Fibroblast of lung (primary cell): Measurements from ENCODE around the gene BAZ1B. TPM values are rescaled to one million over a fixed set of nuclear protein-coding genes. Genes with fewer than 3 reads are reported as not detected.

Source experiments
- DNase-seq, 2 donors: peaks; one replicate each; pipeline versions ENCODE4 v3.0.0 to v3.0.0-alpha.2; 2010; ENCODE audit warnings: low read depth in 2 of 2
- H2AFZ ChIP-seq: 2 replicates; pipeline ENCODE4 v1.5.1; 2012; ENCODE audit warnings: low read length, control low read depth, inconsistent platforms
- H3K27ac ChIP-seq: 2 replicates; pipeline ENCODE4 v1.5.1; 2011; ENCODE audit warnings: low read length, control low read depth; ENCODE audit not compliant: insufficient read depth
- H3K27me3 ChIP-seq: 2 replicates; pipeline ENCODE4 v1.5.1; 2011; ENCODE audit warnings: mild to moderate bottlenecking, low read length; ENCODE audit not compliant: control insufficient read depth, insufficient read depth
- H3K36me3 ChIP-seq: 2 replicates; pipeline ENCODE4 v1.5.1; 2011; ENCODE audit warnings: low read length; ENCODE audit not compliant: control insufficient read depth, insufficient read depth
- H3K4me1 ChIP-seq: 2 replicates; pipeline ENCODE4 v1.5.1; 2011; ENCODE audit warnings: low read length; ENCODE audit not compliant: control insufficient read depth, insufficient read depth; ENCODE audit errors: extremely low read depth
- H3K4me2 ChIP-seq: 2 replicates; pipeline ENCODE4 v1.5.1; 2011; ENCODE audit warnings: low read length, control low read depth; ENCODE audit not compliant: insufficient read depth; ENCODE audit errors: extremely low read depth
- H3K4me3 ChIP-seq, 4 experiments: fragments of 200-600 bp in 1 of 4; sonication (generic) in 1 of 4; replicated peaks in 1 of 4; 2 replicates each; pipeline ENCODE4 v1.5.1; 2011 to 2016; ENCODE audit warnings: low read length in 4 of 4, low read depth in 3 of 4, mild to moderate bottlenecking in 3 of 4, control low read depth in 2 of 4, inconsistent platforms in 1 of 4, mixed read lengths in 1 of 4; ENCODE audit not compliant: insufficient read depth in 1 of 4; ENCODE audit errors: control extremely low read depth in 1 of 4
- H3K79me2 ChIP-seq: 2 replicates; pipeline ENCODE4 v1.5.1; 2012; ENCODE audit warnings: mild to moderate bottlenecking, low read length, inconsistent platforms; ENCODE audit not compliant: control insufficient read depth, insufficient read depth
- H3K9ac ChIP-seq: 2 replicates; pipeline ENCODE4 v1.5.1; 2011; ENCODE audit warnings: mild to moderate bottlenecking, low read length, control low read depth; ENCODE audit not compliant: insufficient read depth
- H3K9me3 ChIP-seq: 2 replicates; pipeline ENCODE4 v1.5.1; 2012; ENCODE audit warnings: low read depth, low read length; ENCODE audit not compliant: control insufficient read depth, insufficient read depth
- H4K20me1 ChIP-seq: 2 replicates; pipeline ENCODE4 v1.5.1; 2011; ENCODE audit warnings: low read length; ENCODE audit not compliant: control insufficient read depth, insufficient read depth; ENCODE audit errors: extremely low read depth
- EZH2 ChIP-seq: IDR thresholded peaks from 2 replicates; pipeline ENCODE4 v1.5.1; 2012; ENCODE audit warnings: low read length, control low read depth, mild to moderate bottlenecking; ENCODE audit errors: missing control alignments
- polyA plus RNA-seq, 2 donors: library from polyadenylated mRNA; depleted of rRNA in 1 of 2; stranded (reverse) in 1 of 2; unstranded in 1 of 2; fragments of >200 nt; gene quantifications; 2 replicates each; pipeline ENCODE4 v1.2.1, GENCODE V29; 2011 to 2012; ENCODE audit warnings: missing spikeins in 1 of 2
- total RNA-seq: library from RNA; depleted of rRNA; stranded (reverse); fragments of >200 nt; gene quantifications from 2 replicates; pipeline ENCODE4 v1.2.1, GENCODE V29; 2014
- TF ChIP-seq, protein P1 (sequence below), 2 donors: IDR thresholded peaks in 1 of 2; conservative IDR thresholded peaks in 1 of 2; 1 replicate in 1 of 2; 2 replicates in 1 of 2; pipeline ENCODE4 v1.5.1; 2011 to 2012; ENCODE audit warnings: low read length in 2 of 2, control low read depth in 1 of 2, inconsistent platforms in 1 of 2, low read depth in 1 of 2, mild to moderate bottlenecking in 1 of 2

BAZ1B gene
- total and polyA plus RNA-seq, 2 donors (not counting 1 experiment from before 2014, with no cell fraction given), result 30.5 to 68.9 TPM

GRCh38 chr7:73451780-73452398 is 70.2 kb downstream of the BAZ1B start:
- no peaks in the 10 kb centered on the region for H3K4me1 ChIP-seq
- peaks cover 10% of the 10 kb centered on the region for H3K36me3 ChIP-seq
- no peak overlapping the region for H3K4me2 ChIP-seq
- no peak overlapping the region for H3K9ac ChIP-seq
- TF ChIP-seq EZH2, result no peak
- TF ChIP-seq, protein P1, sequence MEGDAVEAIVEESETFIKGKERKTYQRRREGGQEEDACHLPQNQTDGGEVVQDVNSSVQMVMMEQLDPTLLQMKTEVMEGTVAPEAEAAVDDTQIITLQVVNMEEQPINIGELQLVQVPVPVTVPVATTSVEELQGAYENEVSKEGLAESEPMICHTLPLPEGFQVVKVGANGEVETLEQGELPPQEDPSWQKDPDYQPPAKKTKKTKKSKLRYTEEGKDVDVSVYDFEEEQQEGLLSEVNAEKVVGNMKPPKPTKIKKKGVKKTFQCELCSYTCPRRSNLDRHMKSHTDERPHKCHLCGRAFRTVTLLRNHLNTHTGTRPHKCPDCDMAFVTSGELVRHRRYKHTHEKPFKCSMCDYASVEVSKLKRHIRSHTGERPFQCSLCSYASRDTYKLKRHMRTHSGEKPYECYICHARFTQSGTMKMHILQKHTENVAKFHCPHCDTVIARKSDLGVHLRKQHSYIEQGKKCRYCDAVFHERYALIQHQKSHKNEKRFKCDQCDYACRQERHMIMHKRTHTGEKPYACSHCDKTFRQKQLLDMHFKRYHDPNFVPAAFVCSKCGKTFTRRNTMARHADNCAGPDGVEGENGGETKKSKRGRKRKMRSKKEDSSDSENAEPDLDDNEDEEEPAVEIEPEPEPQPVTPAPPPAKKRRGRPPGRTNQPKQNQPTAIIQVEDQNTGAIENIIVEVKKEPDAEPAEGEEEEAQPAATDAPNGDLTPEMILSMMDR (conservative IDR thresholded peaks at IDR 0.05 in 1 of 2, IDR thresholded peaks at IDR 0.05 in 1 of 2; ENCODE audit: low read depth in 1 of 2, low read length in 2 of 2), result peak; percentile 98 to 100
- H3K9me3 ChIP-seq, result no peaks in the 10 kb centered on the region
- DNase-seq, result peak; percentile 46 to 77
- H3K4me3 ChIP-seq, result no peak overlapping the region
- peaks cover 3% of the 10 kb centered on the region for H3K79me2 ChIP-seq
- no peak overlapping the region for H3K27ac ChIP-seq
- H2AFZ ChIP-seq, result no peak overlapping the region
- no peaks in the 10 kb centered on the region for H3K27me3 ChIP-seq
- H4K20me1 ChIP-seq, result no peaks in the 10 kb centered on the region

- H3K36me3 ChIP-seq, result peaks cover 18% of the 10 kb centered on the region
- no peak for DNase-seq
- peaks cover 3% of the 10 kb centered on the region for H3K79me2 ChIP-seq
- H3K27ac ChIP-seq, result no peak overlapping the region
- no peaks in the 10 kb centered on the region for H4K20me1 ChIP-seq
- H3K4me1 ChIP-seq, result no peaks in the 10 kb centered on the region
- no peak overlapping the region for H3K9ac ChIP-seq
- H2AFZ ChIP-seq, result no peak overlapping the region
- TF ChIP-seq, protein P1 (conservative IDR thresholded peaks at IDR 0.05 in 1 of 2, IDR thresholded peaks at IDR 0.05 in 1 of 2; ENCODE audit: low read depth in 1 of 2, low read length in 2 of 2), result no peak
- TF ChIP-seq EZH2, result no peak
- H3K4me2 ChIP-seq, result no peak overlapping the region
- no peaks in the 10 kb centered on the region for H3K27me3 ChIP-seq
- H3K9me3 ChIP-seq, result no peaks in the 10 kb centered on the region
- H3K4me3 ChIP-seq, result no peak overlapping the region
These were observed 72.7 kb downstream of the BAZ1B start for GRCh38 chr7:73449422-73449821.

- Histone ChIP-seq H3K79me2 (peaks cover 3% of the 10 kb centered on the region), H2AFZ (no peak overlapping the region), H3K4me1 (no peaks in the 10 kb centered on the region), H4K20me1 (no peaks in the 10 kb centered on the region), H3K9me3 (no peaks in the 10 kb centered on the region), H3K27ac (no peak overlapping the region), H3K4me2 (no peak overlapping the region), H3K9ac (no peak overlapping the region), H3K27me3 (no peaks in the 10 kb centered on the region), H3K4me3 (no peak overlapping the region), H3K36me3 (peaks cover 21% of the 10 kb centered on the region)
- peak in 1 of 2 donors; percentile 31 for DNase-seq
- TF ChIP-seq EZH2, result no peak
- TF ChIP-seq, protein P1 (conservative IDR thresholded peaks at IDR 0.05 in 1 of 2, IDR thresholded peaks at IDR 0.05 in 1 of 2; ENCODE audit: low read depth in 1 of 2, low read length in 2 of 2), result no peak
These were observed 73.5 kb downstream of the BAZ1B start for GRCh38 chr7:73448609-73449008.
